Subcutaneous adipose tissue (tissue), 4 donors: Measurements from ENCODE around the gene EMILIN1. TPM values are rescaled to one million over a fixed set of nuclear protein-coding genes. Genes with fewer than 3 reads are reported as not detected.

ENCODE experiments used
- total RNA-seq, 4 donors: library from RNA; depleted of rRNA; stranded (reverse); fragments of >200 nt; gene quantifications; one replicate each; pipeline ENCODE4 v1.1.0, GENCODE V29; 2016
- TF ChIP-seq, protein P1 (sequence below): fragments of 450-650 bp; IDR thresholded peaks from one replicate; pipeline ENCODE4 v1.5.1; 2016; ENCODE audit warnings: low read depth, mild to moderate bottlenecking, control low read depth, antibody characterized with exemption, moderate library complexity

Gene EMILIN1
- total RNA-seq, 4 donors from 2014 or later, result 21.0 to 51.6 (median 33.5) TPM

DNA sequence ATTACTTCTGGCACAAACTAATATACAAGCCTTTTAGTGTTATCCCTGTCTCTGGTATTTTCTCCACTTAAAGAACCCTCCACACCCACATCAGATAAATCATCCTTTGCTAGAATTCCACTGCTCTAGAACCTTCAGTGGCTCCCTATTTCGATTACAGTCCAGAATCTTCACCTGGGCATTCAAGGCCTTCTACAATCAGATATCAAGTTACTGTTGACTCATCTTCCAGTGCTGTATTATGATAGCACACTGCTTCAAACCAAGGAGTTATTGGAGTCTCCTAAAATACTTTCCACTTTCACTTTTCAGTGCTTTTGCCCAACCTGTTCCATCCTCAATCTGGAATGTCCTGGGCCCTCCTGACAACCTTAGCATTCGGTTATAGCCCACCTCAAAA lies 37.1 kb downstream of the EMILIN1 start:
- TF ChIP-seq, protein P1, sequence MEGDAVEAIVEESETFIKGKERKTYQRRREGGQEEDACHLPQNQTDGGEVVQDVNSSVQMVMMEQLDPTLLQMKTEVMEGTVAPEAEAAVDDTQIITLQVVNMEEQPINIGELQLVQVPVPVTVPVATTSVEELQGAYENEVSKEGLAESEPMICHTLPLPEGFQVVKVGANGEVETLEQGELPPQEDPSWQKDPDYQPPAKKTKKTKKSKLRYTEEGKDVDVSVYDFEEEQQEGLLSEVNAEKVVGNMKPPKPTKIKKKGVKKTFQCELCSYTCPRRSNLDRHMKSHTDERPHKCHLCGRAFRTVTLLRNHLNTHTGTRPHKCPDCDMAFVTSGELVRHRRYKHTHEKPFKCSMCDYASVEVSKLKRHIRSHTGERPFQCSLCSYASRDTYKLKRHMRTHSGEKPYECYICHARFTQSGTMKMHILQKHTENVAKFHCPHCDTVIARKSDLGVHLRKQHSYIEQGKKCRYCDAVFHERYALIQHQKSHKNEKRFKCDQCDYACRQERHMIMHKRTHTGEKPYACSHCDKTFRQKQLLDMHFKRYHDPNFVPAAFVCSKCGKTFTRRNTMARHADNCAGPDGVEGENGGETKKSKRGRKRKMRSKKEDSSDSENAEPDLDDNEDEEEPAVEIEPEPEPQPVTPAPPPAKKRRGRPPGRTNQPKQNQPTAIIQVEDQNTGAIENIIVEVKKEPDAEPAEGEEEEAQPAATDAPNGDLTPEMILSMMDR, result no peak

DNA sequence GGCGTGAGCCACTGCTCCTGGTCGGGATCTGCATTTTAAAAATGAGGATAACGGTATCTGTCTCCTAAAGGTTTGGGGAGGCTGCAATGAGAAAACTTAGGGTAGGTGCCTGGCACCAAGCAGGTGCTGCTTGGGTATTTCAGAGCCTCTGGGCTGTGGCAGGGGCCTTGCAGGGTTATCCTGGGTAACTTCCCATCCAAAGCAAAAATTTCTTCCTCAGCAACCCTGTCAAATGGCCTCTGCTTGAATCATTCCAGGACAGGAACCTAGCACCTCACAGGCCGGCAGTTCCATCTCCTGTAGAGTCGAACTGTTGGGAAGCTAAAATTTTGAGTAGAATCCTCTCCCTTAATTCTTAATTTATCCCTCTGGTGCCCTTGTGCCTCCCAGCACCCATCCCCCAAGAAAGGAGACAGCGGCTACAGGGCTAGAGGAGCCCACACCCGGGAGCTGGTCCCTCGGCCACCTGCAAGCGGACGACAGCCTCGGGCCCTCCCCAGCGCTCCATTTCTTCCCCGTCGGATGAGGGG lies 39.6 kb downstream of the EMILIN1 start:
- TF ChIP-seq, protein P1, result no peak

DNA sequence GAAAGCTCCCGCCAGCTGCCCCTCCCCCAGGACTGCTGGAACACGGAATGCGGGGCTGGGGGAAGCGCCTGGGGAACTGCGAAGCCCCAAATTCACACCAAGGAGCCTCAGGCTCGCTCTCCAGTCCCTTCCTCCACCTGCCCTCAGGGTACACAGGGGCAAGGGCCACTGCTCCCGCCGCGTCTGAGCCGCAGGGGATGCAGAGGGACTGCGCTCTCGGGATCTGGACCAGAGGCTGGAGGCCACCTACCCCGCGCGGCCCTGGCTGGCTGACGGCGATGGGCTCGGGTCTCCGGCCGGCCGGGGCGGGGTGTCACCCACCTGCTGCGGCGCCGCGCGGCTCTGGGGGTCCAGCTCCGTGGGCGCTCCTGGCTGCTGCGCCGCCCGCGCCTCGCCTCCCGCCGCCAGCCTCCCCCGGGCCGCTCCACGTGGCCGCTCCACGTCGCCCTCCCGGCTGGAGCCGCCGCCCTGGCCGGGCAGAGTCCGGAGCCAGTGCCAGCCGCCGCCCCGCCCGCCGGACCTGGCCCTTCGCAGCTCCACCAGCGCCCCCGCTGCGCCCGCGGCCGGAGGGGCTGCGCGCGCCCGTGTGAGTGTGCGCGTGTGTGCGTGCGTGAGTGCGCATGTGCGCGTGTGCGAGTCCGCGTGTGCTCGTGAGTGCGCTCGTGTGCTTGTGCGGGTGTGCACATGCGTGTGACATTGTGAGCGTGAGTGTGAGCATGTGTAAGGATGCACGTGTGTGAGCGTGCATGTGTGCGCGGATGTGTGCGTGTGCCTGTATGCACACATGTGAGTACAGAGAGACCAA lies 40.3 kb downstream of the EMILIN1 start, which contains the start of gene CGREF1:
Gene CGREF1, minus strand, starts transcription at position 604 of the 805 bp plus-strand sequence. CDS start 14,762 bp downstream, outside the sequence.
- TF ChIP-seq, protein P1, result no peak

DNA sequence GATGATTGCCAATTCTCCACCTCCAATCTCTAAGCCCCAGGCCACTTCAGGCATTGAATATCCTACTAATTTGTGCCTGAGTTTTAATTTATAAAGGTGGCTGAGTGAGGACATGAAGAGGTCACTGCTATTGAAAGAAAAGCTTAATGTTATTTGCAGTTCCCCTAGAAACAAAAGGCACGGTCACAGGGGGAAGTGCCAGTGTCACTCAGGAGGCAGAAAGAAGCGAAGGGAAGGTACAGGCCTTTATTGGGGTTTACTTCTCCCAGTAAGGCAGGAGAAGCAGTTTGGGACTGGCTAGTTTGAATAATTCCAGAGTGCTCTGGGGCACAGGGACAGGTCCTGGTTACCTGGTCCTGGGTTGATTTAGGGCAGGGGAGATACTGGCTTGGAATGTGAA lies 43.5 kb downstream of the EMILIN1 start:
- TF ChIP-seq, protein P1, result no peak

DNA sequence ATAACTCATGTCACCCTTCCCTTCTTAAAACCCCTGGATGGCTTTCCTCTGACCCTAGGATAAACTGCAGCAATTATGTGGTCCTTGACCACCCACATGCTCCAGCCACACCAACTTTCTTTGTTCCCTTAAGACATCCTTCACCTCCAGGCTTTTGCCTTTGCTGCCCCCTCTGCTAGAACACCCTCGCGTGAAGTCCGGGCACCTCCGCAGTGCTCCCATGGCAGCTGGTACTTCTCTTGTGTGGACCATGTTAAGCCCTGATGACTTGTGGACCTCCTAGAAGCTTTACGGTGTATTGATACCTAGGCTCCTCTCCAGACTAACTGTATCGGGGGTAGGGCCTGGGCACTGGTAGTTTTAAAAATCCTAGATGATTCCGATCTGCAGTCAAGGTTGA lies 44.4 kb downstream of the EMILIN1 start:
- TF ChIP-seq, protein P1, result no peak

DNA sequence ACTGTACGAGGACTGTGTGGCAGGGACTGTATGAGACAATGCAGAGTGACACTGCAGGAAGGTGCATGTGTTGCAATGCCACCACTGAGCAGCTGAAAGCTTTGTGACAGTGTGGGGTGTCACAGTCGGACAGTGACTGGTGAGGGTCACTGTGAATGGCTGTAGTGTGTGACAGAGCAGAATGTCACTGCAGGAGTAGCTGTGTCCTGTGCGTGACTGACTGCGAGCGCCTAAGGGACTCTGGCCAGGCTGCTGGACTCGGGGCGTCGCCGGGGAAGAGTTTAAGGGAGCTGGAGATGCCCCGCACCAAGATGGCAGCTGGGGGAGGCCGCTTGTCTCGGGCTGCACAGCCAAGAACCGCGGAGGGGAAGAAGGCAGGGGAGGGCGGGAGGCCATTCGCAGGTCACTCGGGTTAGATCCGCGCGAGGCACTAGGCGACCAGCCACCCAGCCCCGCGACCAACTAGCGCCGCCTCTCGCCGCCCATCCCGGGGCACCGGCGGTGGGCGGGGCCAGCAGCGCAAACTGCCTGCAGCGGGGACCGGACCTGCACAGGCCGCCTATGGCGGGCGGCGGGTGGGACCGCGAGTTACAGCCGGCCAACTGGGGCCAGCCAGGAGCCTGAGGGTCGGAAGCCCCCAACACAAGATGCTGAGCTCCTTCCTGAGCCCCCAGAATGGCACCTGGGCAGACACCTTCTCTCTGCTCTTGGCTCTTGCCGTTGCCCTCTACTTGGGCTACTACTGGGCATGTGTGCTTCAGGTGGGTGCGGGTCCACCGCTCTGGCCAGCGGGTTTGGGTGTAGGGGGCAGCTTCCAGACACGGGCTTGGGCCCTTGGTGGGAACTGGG lies 45.1 kb downstream of the EMILIN1 start, which contains the start of gene ABHD1:
Gene ABHD1, plus strand, starts transcription at position 514 of the 849 bp plus-strand sequence. Its CDS starts 134 bp downstream, at position 648.
- TF ChIP-seq, protein P1, result no peak
